Measurements from ENCODE around the gene TPK1. TPM values are rescaled to one million over a fixed set of nuclear protein-coding genes. Genes with fewer than 3 reads are reported as not detected.
"Not testable (repeated sequence)": the region's sequence is repeated elsewhere in the genome, so short reads cannot be mapped to it uniquely, and the experiment has no call there.

Gene TPK1
- total RNA-seq, 1 donor from 2014 or later = 2.2 TPM

DNA sequence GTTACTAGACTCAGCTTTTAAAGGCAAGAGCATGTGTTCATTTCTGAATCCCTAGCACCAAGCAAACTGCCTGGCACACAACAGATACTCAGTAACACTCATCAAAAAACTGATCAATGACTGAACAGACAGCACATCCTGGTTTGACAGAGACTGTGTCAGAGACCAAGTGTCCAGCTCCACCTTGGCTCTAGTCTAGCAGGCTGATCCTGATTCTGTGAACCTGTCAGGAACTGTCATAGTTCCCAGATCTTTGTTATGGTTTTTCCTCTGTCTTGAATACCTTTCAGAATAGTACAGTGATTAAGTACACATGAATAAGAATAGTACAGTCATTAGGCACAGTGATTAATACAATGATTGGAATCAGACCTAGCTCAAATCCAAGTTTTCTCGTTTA, 53.0 kb downstream of the TPK1 start:
- H3K4me3 ChIP-seq (ENCODE audit: low read depth, low read length) = no peak overlapping the region
- TF ChIP-seq CTCF (conservative IDR thresholded peaks at IDR 0.05; ENCODE audit: low read depth, low read length) = no peak
- no peak for DNase-seq (ENCODE audit: low read depth)

DNA sequence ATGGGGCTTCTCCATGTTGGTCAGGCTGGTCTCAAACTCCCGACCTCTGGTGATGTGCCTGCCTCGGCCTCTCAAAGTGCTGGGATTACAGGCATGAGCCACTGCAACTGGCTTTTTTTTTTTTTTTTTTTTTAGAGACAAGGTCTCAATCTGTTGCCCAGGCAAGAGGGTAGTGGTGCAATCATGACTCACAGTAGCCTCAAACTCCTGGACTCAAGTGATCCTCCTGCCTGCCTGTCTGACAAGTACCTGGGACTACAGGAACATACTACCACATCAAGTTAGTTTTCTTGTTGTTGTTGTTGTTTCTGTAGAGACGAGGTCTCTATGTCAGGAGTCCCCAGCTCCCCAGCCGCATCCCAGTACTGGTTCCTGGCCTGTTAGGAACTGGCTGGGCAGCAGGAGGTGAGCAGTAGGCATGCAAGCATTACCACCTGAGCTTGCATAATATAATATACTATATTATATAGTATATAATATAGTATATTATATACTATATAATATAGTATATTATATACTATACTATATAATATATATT, 55.7 kb downstream of the TPK1 start:
- no peak overlapping the region for H3K4me3 ChIP-seq (ENCODE audit: low read depth, low read length)
- no peak for TF ChIP-seq CTCF (conservative IDR thresholded peaks at IDR 0.05; ENCODE audit: low read depth, low read length)
- DNase-seq (ENCODE audit: low read depth) = peak; percentile 51

- not testable (repeated sequence) for DNase-seq (ENCODE audit: low read depth); H3K4me3 ChIP-seq (ENCODE audit: low read depth, low read length)
Observed at GRCh38 chr7:144777889-144778288, 58.0 kb downstream of the TPK1 start.

DNA sequence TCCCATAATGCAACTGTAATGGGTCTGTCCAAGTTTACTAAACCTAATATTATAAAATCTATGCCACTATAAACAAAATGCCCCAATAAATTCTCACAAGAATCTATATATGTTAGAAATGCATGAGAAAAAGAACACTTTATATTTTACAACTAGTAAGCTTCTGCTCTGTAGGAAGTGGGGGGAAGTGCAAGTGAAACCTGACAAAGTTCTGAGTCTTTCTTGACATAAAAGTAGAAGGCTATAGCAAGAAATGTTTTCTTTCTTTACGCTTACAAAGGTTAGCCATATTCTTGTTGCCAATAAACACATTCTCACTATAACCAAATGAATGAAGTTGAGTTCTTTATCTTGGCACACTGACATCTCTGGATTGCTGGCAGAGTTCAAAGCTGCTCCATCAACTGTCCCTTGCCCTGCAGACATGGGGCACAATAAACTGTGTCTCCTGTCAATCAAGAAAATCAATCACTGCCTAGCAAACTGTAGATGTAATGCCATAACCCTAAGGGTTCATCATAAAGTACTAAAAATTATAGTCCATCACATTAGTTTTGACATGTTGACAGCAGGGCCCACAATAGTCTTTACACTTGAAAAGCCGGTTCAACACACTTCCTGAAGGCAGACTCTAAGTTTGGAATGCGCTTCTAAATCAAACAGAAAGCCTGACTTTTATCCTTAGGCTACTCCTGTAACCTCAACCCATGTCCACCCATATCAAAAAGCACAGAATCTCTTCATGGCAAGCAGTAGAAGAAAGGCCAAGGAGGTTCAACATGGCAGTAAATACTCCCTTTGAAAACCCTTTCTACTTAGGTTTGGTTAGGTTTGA, 58.6 kb downstream of the TPK1 start:
- DNase-seq (ENCODE audit: low read depth) = no peak
- TF ChIP-seq CTCF (conservative IDR thresholded peaks at IDR 0.05; ENCODE audit: low read depth, low read length) = no peak
- H3K4me3 ChIP-seq (ENCODE audit: low read depth, low read length) = no peak overlapping the region

- TF ChIP-seq CTCF (conservative IDR thresholded peaks at IDR 0.05; ENCODE audit: low read depth, low read length) = no peak
- no peak for DNase-seq (ENCODE audit: low read depth)
- H3K4me3 ChIP-seq (ENCODE audit: low read depth, low read length) = no peak overlapping the region
Observed at GRCh38 chr7:144776447-144776846, 59.4 kb downstream of the TPK1 start.

DNA sequence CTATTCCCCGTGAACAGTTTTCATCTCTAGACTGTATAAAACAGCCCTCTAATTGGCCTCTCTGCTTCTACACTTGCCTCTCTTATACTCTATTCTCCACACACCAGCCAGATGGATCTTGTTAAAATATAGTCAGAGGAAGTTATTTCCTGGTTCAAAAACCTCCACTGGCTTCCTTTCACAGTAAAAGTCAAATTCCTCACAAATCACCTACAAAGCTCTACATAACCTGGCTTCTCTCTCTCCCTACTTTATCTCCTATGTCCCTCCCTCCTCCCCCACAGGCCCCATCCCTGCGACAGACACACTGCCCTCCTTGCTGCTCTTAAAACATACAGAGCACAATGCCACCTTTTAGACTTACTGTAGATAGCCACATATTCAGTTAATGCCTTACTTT, 60.1 kb downstream of the TPK1 start:
- H3K4me3 ChIP-seq (ENCODE audit: low read depth, low read length) = no peak overlapping the region
- TF ChIP-seq CTCF (conservative IDR thresholded peaks at IDR 0.05; ENCODE audit: low read depth, low read length) = no peak
- DNase-seq (ENCODE audit: low read depth) = no peak

GRCh38 chr7:144771927-144772326, 63.9 kb downstream of the TPK1 start:
- DNase-seq (ENCODE audit: low read depth) = no peak
- no peak overlapping the region for H3K4me3 ChIP-seq (ENCODE audit: low read depth, low read length)
- no peak for TF ChIP-seq CTCF (conservative IDR thresholded peaks at IDR 0.05; ENCODE audit: low read depth, low read length)

Data from epithelial cell of proximal tubule (primary cell).